ENCODE measurements around the gene ABAT. TPM values are rescaled to one million over a fixed set of nuclear protein-coding genes. Genes with fewer than 3 reads are reported as not detected.
A peak's percentile ranks its signal among the peaks of the same experiment; 100 is the strongest.

Gene ABAT
- total RNA-seq, 1 experiment from 2014 or later: 6.9 TPM

GRCh38 chr16:8822403-8822802 is 148.0 kb downstream of the ABAT start:
- Histone ChIP-seq H3K9me3 (ENCODE audit: low read depth, low read length, poor library complexity, severe bottlenecking) (no peaks in the 10 kb centered on the region), H3K27ac (ENCODE audit: low read depth, low read length, poor library complexity, severe bottlenecking) (peak overlapping the region; percentile 23), H3K4me3 (ENCODE audit: low read depth, low read length, poor library complexity, severe bottlenecking) (no peak overlapping the region), H3K4me1 (ENCODE audit: insufficient read depth, low read length, poor library complexity, severe bottlenecking) (peaks cover 33% of the 10 kb centered on the region), H3K36me3 (ENCODE audit: insufficient read depth, low read length, poor library complexity, severe bottlenecking) (peaks cover 64% of the 10 kb centered on the region), H3K27me3 (replicated peaks; ENCODE audit: insufficient read depth, low read depth, low read length, poor library complexity) (no peaks in the 10 kb centered on the region)
- intact Hi-C loops (cut with micrococcal nuclease; ENCODE audit: unreplicated experiment): no loop called here
- DNase-seq (ENCODE audit: low spot score): no peak
- CTCF ChIA-PET: no interaction called here
- TF ChIP-seq CTCF (conservative IDR thresholded peaks at IDR 0.05; ENCODE audit: low read depth, low read length) (no peak), EZH2 (IDR thresholded peaks at IDR 0.05; ENCODE audit: borderline replicate concordance, low read depth, low read length, poor library complexity, severe bottlenecking) (no peak)
- POLR2A ChIA-PET (ENCODE audit: low non-redundant PET): no interaction called here
- BruUV-seq (replicated peaks): no TSS peak

- POLR2A ChIA-PET (ENCODE audit: low non-redundant PET): no interaction called here
- BruUV-seq (replicated peaks): no TSS peak
- Histone ChIP-seq H3K4me3 (ENCODE audit: low read depth, low read length, poor library complexity, severe bottlenecking) (no peak overlapping the region), H3K36me3 (ENCODE audit: insufficient read depth, low read length, poor library complexity, severe bottlenecking) (peaks cover 41% of the 10 kb centered on the region), H3K9me3 (ENCODE audit: low read depth, low read length, poor library complexity, severe bottlenecking) (no peaks in the 10 kb centered on the region), H3K4me1 (ENCODE audit: insufficient read depth, low read length, poor library complexity, severe bottlenecking) (peaks cover 18% of the 10 kb centered on the region), H3K27me3 (replicated peaks; ENCODE audit: insufficient read depth, low read depth, low read length, poor library complexity) (no peaks in the 10 kb centered on the region), H3K27ac (ENCODE audit: low read depth, low read length, poor library complexity, severe bottlenecking) (no peak overlapping the region)
- CTCF ChIA-PET: no interaction called here
- no peak for TF ChIP-seq CTCF (conservative IDR thresholded peaks at IDR 0.05; ENCODE audit: low read depth, low read length)
- no peak for TF ChIP-seq EZH2 (IDR thresholded peaks at IDR 0.05; ENCODE audit: borderline replicate concordance, low read depth, low read length, poor library complexity, severe bottlenecking)
- DNase-seq (ENCODE audit: low spot score): no peak
- intact Hi-C loops (cut with micrococcal nuclease; ENCODE audit: unreplicated experiment): no loop called here
These were observed 152.0 kb downstream of the ABAT start for GRCh38 chr16:8826278-8826879.

GRCh38 chr16:8828541-8829165 is 154.2 kb downstream of the ABAT start:
- ChIA-PET POLR2A (ENCODE audit: low non-redundant PET) (no interaction called here), CTCF (no interaction called here)
- no TSS peak for BruUV-seq (replicated peaks)
- Histone ChIP-seq H3K36me3 (ENCODE audit: insufficient read depth, low read length, poor library complexity, severe bottlenecking) (peaks cover 38% of the 10 kb centered on the region), H3K27me3 (replicated peaks; ENCODE audit: insufficient read depth, low read depth, low read length, poor library complexity) (no peaks in the 10 kb centered on the region), H3K27ac (ENCODE audit: low read depth, low read length, poor library complexity, severe bottlenecking) (no peak overlapping the region), H3K4me3 (ENCODE audit: low read depth, low read length, poor library complexity, severe bottlenecking) (no peak overlapping the region), H3K9me3 (ENCODE audit: low read depth, low read length, poor library complexity, severe bottlenecking) (no peaks in the 10 kb centered on the region), H3K4me1 (ENCODE audit: insufficient read depth, low read length, poor library complexity, severe bottlenecking) (no peaks in the 10 kb centered on the region)
- intact Hi-C loops (cut with micrococcal nuclease; ENCODE audit: unreplicated experiment): no loop called here
- DNase-seq (ENCODE audit: low spot score): no peak
- TF ChIP-seq CTCF (conservative IDR thresholded peaks at IDR 0.05; ENCODE audit: low read depth, low read length) (no peak), EZH2 (IDR thresholded peaks at IDR 0.05; ENCODE audit: borderline replicate concordance, low read depth, low read length, poor library complexity, severe bottlenecking) (no peak)
